ENCODE measurements around the gene MC3R.

GRCh38 chr20:56268536-56268935 lies 20.0 kb downstream of the MC3R start:
- TF ChIP-seq CTCF (IDR thresholded peaks at IDR 0.05; ENCODE audit: low read depth, low read length) = no peak
- TF ChIP-seq EZH2phosphoT487 (IDR thresholded peaks at IDR 0.05; ENCODE audit: low read depth) = no peak
